Stimulated activated CD4-positive, alpha-beta T cell treated with anti-CD3 and anti-CD28 coated beads, Interleukin-4, amount 100 ng/mL, for 24 hours (primary cell): ENCODE measurements around the gene ZYX.

Source experiments
- DNase-seq: peaks from one replicate; pipeline ENCODE4 v3.0.0-alpha.2; 2020

ZYX gene

DNA sequence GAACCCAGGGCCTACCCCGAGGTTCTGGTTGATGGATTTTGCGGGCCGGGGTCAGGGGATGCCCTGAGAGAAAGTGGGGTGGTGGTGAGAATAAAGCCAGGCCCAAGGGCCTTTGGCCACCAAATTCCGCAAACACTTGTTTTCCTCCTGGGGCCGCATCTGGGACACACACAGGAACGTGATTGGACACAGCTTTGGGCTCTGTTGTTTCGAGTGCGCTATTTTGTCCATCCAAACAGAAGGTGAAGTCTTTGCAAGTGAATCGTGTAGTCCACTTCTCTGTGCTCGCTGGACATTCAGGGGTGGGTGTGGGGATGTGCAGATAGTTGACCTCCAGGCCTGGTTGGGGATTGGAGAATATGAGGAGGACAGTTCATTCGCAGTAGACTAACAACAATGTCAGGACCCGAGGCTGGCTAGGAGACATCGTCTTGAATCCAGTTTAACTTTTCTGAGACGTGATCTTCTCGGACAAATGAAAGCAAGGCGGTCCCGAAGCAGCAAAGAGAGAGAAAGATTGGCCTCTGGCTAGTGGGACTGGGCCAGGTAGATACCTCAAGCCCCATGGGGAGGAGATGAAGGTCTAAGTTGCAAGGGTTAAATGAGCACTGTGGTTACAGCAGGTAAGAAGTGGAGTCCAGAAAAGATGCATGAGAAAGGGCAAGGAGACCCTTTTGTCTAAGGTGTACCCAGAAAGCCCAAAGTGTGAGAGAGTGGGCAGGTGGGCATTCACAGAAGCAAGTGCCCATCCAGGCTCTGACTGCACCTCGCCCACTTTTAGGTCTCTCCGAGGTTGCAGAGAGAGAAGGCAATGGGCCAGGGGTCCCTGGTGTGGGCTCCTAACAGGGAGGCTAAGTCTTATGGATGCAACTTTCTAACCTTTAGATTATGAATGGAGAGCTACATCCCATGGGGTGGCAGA lies 17.9 kb upstream of the ZYX start:
- no peak for DNase-seq

GRCh38 chr7:143367972-143368371 lies 13.2 kb upstream of the ZYX start:
- no peak for DNase-seq

GRCh38 chr7:143368387-143368786 lies 12.8 kb upstream of the ZYX start:
- no peak for DNase-seq

DNA sequence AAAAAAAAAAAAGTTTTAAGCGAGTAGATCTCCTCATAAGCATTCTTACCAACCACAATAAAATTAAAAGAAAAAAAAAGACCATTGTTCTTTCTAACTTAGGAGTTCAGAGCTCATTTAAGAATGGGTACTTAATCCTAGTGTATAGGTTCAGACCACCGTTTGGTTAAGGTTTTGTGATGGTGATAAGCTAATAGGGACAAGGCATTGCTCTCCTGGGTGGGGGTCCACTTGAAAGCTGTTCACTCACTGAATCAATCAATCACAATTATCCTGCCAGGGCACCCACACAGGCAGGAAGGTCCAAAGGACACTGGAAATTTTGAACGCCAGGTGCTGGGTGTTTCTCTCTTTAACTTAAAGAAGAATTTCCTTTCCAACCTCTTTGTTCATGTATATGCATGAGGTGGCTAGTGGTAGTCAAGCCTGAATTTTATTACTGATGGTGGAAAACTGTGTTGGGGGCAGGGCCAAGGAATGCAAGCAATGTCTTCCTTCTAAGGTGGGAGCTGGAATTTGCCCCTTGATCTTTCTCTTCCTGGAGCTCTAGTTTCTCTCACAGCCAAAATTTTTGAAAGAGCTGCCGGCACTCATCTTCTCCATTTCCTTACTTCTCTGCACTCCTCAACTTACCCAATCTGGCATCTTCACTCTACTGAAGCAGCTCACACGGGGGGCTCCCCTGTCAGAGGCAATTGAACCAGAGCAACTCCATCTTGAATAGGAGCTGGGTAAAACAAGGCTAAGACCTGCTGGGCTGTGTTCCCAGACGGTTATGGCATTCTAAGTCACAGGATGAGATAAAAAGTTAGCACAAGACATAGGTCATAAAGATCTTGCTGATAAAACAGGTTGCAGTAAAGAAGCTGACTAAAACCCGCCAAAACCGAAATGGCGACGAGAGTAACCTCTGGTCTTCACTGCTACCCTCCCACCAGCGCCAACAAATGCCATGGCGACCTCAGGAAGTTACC lies 11.2 kb upstream of the ZYX start:
- no peak for DNase-seq

DNA sequence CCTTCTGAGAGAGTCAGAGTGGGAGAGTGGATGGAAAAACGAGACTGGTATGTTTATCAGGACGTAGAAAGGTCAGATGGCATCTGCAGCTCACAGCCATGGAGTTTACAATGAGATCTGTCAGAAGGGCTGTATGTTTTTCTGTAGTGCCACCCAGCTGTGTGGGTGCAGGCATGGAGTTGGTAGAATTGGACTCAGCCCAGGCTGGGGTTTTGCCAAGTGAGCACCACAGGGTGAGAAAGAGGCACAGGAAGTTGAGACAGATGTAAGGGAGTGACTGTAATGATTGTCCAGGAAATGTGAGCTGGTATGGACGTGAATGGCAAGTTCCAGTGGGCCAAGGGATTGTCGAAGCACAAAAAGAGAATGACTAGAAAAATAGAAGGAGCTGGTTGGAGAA lies 9.1 kb upstream of the ZYX start:
- DNase-seq, result peak; percentile 56

GRCh38 chr7:143373255-143373794 lies 7.8 kb upstream of the ZYX start:
- DNase-seq, result no peak

- no peak for DNase-seq
These were observed 6.6 kb upstream of the ZYX start for GRCh38 chr7:143374561-143374960.

DNA sequence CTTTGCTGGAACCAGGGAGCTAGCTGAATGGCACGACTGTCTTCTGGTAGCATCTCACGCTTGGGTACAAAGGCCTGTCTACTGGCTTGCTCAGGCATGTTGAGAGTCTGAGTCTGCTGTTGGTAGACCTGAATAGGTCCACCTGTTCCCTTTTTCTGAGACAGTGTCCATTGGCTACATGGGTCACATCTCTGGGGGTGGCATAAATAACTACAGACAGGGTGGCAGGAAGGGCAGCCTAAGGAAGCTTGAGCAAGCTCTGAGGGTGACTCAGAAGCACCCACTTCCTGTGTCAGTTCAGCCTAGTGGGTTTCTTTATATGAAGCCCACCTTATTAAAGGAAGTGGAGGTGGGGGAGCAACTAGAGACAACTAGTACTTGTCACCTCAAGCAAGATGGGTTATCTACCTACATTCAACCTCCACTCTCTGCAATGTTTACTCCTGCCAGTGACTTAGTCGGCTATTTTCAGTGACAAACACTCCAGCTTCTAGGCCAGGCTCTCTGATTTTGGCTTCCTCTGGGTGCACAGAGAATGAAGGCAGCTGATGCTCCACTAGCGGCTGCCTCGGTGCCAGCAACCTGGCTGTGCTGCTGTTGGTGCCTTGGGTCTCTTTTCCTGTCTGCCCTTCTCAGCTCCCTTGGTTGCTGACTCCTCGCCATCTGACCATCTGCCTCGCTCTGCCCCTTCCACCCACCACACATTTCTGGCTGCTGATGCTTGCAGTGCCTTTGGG lies 5.7 kb upstream of the ZYX start:
- peak; percentile 26 for DNase-seq

DNA sequence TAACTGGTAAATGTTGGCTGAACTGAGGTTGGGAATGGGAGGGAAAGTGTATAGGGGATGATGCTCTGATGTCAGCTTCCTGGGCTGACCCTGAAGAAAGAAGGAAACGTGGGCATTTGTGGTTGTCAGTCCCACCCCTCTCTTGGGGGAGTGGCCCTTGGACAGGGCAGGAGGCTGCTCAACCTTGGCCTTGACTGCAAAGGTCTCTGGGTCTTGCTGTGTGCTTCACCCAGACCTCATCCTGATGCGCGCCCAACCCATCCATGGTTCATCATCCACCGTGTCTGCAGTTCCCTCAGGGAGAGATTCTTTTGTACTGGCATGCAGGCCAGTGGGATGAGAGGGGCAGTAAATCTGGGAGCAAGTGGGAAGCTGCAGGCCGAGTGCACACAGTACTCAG lies 4.7 kb upstream of the ZYX start:
- DNase-seq, result no peak

DNA sequence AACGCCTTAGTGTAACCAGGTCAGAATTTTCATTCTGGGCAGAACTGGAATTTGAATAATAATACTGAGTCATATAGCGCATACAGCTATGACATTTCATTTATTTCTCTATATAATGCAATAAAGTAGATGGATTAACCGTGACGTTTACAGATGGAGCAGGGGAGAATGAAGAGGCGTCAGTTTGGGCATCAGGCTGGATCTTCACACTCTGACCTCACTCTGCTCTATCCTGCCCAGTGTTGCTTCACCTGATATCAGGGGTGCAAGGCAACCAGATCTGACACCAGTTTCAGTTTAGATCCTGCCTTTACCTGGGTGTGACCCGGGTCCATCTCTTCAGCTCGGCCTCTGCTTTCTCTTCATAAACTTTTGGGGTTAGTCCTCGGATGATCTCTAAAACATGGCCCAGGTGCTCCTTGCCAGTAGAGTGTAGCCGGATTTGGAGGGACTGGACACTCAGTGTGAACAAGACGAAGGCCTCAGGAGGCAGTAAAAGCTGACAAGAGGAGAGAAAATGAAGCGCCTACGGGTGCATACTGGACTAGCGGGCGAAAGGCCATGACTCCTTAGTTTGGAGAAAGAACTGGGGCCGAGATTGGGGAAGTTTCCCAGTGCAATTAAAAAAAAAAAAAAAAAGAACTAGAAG lies 1.4 kb upstream of the ZYX start:
- DNase-seq, result no peak

DNA sequence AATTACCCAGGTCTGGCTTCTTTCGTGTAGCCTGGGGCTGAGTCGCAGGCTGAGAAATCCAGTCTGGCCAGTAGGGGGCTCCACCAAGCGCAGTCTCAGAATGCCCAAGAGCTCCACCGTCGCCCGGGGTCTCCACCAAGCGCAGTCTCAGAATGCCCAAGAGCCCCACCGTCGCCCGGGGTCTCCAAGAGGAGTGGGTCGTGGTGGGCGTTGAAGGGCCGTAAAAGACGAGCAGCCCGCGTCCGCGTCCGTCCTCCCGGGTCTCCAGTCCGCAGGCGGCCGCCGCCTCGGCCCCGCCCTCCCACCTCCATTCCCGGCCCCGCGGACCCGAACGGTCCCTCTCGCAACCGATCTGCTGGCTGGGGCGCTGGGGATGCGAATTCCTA lies 892 bp upstream of the ZYX start:
- DNase-seq, result peak; percentile 90

DNA sequence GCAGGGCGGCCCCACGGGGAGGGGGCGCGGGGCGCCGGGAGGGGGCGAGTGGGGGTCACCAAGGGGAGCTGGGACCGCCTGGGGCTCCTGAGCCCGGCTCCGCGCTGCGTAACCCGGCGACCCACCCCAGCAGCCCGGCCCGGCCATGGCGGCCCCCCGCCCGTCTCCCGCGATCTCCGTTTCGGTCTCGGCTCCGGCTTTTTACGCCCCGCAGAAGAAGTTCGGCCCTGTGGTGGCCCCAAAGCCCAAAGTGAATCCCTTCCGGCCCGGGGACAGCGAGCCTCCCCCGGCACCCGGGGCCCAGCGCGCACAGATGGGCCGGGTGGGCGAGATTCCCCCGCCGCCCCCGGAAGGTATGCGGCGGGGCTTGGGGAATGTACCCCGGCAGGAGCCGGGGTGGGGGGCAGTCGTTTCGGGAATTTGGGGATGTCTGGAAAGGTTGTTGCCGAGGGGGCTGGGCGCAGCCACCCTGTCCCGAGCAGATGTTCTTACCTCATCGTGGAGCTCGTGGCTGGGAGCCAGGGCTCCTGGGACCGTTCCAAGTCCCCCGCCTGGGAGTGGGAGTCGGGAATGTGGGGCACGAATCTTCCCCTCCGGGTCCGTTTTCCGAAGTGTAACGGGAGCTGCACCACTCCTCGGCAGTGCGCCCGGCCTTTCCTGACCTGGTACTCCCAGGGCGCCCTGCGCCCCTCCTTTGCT lies 431 bp downstream of the ZYX start:
- DNase-seq, result no peak

DNA sequence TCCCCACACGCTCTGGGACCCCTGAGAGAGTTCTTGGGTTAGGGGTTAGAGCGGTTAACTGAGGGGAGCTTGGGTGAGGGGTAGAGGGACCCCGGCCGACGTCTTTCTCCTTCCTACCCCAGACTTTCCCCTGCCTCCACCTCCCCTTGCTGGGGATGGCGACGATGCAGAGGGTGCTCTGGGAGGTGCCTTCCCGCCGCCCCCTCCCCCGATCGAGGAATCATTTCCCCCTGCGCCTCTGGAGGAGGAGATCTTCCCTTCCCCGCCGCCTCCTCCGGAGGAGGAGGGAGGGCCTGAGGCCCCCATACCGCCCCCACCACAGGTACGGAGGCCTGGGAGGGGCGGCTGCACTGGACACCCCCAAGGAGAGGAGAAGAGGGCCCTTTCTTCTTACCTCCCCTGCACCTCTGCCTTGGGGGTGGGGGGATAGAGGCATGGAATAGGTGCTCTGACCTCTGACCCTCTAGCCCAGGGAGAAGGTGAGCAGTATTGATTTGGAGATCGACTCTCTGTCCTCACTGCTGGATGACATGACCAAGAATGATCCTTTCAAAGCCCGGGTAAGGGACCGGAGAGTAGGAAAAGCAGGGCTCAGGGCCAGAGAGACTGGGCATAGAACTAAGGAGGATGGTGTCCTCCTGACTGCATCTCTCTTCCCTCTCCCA lies 1.1 kb downstream of the ZYX start:
- DNase-seq, result no peak

GRCh38 chr7:143382791-143383641 lies 1.9 kb downstream of the ZYX start:
- no peak for DNase-seq

GRCh38 chr7:143383642-143383957 lies 2.5 kb downstream of the ZYX start:
- no peak for DNase-seq

GRCh38 chr7:143384148-143384547 lies 3.0 kb downstream of the ZYX start:
- no peak for DNase-seq

DNA sequence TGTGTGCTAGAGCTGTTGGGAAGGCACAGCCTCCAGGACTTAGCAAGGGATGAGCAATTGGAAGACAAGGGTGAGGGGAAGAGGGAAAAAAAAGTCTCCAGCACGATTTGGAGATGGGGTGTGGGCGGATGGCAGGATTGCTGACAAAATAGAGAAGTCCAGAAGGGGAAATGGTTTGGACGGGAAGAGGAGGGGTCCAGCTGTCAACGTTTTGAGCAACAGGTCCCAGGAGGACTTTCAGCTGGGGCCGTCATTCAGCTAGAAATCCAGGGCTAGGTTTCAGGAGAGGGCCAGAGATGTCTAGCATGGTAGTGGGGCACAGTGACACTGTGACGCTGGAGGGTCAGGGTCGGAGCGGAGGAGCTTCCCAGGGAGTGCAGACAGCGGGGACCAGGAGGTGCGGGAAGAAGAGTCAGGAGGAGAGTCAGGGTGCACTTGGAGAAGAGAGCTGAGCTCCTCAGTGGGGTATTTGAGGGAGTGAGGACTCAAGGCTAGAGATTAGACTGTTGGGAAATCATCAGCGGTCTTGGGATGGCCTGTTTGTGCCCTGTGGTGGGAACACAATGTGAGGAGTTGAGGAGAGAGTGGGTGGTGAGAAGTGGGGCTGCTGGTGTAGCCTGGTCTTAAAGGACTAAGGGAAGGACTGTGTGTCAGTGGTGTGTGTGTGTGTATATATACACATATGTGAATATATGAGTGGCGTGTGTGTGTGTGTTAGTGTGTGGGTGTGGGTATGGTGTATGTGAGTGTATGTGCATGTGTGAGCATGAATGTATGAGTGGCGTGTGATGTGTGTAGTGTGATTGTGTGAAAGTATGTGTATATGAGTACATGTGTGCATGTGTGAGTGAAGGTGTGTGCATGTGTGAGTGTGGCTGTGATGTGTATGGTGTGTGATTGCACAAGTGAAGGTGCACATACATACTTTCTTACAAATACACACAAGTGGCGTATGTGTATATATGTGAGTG lies 3.8 kb downstream of the ZYX start:
- DNase-seq, result no peak

DNA sequence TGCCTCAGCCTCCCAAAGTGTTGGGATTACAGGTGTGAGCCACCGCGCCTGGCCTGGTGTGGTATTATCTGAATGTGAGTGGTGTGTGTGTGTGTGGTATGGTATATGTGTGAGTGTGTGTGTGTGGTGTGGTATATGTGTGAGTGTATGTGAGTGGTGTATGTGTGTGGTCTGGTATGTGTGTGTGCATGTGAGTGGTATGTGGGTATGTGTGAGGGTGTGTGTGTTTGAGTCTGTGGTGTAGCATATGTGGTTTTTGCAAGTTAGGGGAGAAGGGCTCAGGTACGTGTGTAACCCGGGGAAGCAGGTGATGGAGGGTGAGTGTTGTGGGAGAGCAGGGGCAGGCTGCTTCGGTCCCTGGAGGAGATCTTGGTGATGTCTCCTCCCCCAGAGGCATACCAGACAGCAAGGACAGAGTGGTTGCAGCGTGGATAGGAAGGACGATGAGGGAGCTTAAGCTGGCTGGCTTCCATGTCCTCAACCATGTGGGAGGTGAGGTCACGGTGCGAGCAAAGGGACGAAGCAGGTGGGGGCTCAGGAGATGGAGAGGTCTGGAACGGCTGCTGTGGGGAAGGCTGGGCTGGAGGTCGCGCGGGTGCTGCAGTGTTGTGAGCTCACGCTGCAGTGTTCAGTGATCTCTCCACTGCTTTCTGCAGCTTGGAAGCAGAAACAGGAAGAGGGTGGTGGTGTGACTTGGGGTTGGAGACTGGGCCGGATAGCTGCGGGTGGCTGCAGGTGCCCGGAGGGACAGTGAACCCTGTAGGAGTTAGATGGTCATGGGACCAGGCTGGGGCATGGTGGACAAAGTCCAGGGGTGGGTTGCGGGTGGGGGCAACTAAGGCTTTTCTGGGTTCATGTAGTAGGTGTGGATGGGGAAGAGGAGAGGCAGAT lies 5.0 kb downstream of the ZYX start:
- no peak for DNase-seq
